SH-SY5Y (cell line): ENCODE results near the gene CCL19.

ENCODE experiments used
- GATA2 ChIP-seq: IDR thresholded peaks from 2 replicates; pipeline ENCODE4 v1.6.1; 2011; ENCODE audit warnings: mild to moderate bottlenecking, low read depth, low read length
- GATA3 ChIP-seq: IDR thresholded peaks from 2 replicates; pipeline ENCODE4 v1.6.1; 2011; ENCODE audit warnings: low read depth, mild to moderate bottlenecking, low read length, moderate library complexity

GRCh38 chr9:34656992-34657391 lies 34.1 kb downstream of the CCL19 start:
- TF ChIP-seq GATA2: no peak
- no peak for TF ChIP-seq GATA3
